Daoy (cell line): ENCODE measurements around the gene FAM181A. TPM values are rescaled to one million over a fixed set of nuclear protein-coding genes. Genes with fewer than 3 reads are reported as not detected.

Experiments
- DNase-seq: peaks from one replicate; pipeline ENCODE4 v3.0.0-alpha.2; 2015; ENCODE audit warnings: low read depth
- total RNA-seq: library from RNA; depleted of rRNA; stranded (reverse); fragments of >200 nt; shearing (Covaris generic); gene quantifications from 2 replicates; pipeline ENCODE4 v1.2.3, GENCODE V29; 2014

Gene FAM181A
- total RNA-seq, 1 experiment from 2014 or later = not detected

DNA sequence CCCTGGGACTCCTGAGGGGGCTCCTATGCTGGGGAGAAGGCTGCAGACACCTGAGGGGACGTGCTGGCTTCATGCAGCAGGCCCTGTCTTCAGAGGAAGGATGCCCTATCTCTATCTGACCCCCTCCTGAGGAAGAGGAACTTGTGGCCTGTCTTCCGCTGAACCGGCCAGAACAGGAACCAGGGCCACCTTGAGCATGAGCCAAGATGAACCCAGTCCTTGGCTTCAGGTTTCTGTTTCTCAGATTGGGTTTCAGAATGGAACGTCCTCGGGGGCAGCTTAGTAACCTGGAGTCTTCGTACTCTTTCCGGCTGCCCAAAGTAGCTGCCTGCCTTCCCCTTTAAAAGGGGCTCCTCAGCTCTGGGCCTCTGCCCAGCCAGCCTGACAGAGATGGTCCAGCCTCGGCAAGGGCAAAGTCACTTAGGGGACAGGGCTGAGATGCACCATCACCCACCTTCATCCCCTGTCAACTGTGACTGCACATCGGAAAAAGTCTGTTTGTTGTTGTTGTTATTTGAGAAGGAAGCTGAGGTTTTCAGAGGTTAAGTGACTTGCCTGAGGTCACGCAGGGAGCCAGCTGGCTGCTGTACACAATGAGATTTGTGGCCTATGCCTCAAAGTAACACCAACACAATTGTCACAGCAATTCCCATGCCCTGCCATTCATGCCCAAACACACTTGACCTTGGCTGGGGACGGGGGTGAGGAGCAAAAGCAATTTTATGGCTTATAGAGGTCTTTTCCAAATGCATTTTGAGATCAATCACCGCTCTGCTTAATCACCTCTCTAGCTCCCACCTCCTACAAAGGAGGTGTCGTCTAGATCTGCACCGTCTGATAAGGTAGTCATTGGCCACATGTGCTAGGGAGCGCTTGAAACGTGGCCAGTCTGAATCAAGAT is 35.8 kb downstream of the FAM181A start:
- peak; percentile 67 for DNase-seq

DNA sequence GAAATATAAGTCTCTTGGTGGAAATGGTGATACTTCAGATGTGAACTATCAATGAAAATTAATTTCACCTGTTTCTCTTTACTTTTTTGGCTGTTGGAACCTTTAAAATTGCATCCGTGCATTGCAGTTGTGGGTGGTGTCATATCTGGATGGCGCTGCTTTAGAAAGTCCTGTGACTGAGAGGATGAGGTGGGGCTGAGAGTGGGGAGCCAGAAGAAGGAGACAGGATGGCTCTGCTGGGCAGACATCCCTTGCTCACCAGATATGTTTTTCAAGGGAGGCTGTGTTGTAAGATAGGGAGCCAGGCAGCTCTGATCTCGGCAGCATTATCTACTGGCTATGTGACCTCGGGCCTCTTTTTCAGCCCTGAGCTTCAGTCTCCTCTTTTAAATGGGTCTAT is 36.5 kb downstream of the FAM181A start:
- no peak for DNase-seq

DNA sequence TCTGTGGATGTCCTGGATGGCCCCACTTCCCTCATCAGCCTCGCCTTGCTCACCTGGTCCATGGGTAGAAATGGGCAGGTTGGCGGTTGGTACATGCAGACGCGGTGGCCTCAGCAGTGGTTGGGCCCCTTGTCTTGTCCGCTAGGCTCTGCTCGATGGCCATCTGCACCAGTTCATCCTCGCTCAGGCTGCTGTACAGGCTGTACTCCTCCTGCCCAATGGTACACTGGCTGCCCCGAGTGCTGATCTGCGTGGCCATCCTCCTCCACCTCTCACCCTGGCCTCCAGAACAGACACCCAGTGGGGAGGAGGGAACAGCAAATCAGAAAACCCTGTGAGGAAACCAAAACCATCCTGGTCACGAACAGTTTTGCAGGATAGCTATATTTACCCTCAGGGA is 37.1 kb downstream of the FAM181A start:
- no peak for DNase-seq

DNA sequence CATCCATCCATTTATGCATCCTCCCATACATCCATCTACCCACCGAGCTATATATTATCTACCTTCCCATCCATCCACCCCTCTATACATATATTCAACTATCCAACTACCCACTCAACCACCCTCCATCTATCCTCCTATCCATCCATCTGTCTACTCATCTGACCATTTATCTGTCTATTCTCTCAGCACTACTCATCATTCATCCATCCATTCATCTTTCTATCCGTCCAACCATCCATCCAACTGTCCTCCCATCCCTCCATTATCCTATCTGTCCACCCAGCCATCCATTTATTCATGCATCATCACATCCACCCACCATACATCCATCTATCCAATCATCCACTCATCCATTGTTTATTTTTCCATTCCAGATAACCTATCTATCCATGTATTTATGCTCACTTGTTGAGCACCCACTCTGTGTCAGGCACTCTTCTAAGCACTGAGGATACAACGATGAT is 37.7 kb downstream of the FAM181A start:
- DNase-seq = no peak

DNA sequence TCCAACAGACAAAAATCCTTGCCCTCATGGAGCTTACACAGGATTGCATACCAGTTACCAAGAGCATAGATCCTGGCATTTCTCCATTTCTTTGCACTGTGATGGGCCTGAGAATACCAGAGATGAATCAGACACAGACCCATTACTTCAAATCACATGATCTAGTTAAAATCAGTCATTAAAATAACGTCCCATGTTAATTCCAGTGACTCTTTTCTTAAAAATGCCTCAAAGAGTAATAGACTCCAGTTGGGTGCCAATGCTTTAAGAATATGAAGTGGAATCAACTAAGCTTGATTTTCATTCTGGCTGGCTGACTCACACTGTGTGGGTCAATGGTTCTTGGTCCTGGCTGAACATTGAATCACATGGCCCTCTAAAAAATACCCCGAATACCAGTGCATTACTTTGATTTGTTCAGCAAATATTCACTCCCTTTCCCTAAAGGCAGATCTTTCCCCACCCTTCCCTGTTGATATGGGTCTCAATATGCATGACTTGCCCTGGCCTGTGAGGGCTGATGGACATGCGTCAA is 38.2 kb downstream of the FAM181A start:
- peak; percentile 67 for DNase-seq

DNA sequence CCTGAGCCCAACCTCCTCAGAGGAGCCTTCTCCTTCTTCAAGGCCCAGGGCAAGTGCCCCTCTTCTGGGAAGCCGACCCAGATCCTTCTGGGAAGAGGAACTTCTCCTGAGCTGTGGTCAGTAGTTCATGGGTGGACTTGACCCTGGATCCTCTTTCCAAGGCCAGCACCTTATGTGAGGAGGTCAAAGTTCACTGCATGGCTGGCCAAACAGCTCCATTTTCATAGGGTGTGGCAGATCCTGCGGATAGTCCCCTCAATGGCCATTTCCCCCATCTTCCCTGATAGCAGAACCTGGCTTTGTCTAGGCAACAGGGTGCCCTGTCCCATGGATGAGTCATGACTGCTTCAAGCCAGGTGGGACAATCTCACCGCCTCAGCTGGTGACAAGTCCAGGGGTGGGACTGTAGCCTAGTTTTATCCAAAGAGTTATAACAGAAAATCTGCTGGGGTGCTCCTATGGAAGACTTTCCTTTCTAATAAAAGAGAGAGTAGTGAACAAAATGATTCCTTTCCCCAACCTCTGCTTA is 38.9 kb downstream of the FAM181A start:
- no peak for DNase-seq

DNA sequence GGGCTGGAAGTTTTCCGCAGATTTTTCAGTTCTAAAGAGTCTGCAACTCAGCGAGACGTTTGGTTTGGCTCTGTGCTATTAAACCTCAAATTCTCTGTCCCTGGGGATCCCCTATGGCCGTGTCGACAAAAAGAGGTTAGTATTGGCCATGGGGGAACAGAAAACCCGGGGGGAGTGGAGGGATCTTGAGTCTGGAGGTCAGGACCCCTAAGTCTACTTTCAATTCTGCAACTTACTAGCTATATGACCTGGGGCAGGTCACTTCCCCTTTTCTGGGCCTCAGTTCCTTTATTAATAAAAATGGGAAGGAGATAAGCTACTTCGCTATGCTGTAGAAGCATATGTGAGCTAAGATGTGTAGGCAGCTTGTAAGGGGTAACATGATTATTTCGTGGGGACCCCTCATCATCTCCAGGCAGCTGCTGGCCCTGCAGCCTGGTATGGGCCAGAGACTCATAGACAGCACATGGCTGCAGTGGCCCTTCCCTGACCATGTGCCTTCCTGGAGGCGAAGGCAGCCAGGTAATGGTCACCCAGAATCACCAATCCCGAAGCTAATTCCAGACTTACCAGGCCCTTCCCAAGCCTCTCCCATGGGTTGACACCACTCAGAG is 40.6 kb downstream of the FAM181A start:
- DNase-seq = no peak

DNA sequence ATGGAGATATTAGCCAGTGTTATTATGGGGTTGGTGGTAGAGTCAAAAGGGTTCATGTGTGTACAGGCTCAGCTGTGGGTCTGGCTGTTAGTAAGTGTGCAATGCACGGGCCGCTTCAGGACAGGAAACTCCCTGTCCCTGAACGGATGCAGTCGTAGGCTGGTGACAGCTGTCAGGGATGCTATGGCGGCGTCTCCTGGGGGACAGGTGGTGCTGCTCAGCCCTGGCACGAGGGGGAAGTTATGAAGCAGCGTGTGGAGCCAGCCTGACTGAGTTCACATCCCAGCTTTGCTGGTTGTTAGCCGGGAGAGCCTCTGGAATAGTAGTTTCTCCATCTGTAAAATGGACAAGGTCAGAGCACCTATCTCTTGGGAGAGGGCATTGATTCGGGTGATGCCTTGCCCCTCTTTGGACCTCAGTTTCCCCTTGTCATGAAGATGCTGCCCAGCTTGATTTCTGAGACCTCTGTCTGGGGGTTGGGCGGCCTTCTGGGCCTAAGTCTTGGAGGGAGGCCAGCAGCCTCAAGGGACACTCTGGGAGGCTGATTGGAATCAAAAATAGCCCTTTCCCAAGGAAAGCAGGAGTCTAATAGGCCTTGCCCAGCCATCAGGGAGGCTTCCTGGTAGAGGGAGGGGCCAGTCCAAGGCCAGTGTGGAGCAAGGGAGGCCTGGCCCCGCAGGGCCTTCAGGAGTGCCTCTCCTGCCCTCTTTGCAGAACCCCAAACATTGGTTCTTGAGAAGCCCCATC is 42.1 kb downstream of the FAM181A start:
- DNase-seq = no peak

DNA sequence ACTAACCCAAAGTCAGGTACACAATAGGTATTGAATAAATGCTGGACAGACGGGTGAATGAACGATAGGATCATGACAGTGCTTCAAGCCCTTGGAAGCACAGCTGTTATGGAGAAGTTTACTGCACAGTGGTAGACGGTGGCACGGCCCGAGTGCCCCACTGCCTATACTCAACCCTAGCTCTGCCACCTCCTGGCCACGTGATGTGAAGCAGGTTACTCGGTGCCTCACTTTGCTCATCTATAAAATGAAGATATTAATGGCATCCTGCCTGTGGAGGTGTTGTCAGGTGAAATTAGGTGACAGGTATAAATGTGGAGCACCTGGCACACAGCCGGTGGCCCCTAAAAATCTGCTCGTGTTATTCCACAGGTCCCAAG is 43.4 kb downstream of the FAM181A start:
- DNase-seq = peak; percentile 51

DNA sequence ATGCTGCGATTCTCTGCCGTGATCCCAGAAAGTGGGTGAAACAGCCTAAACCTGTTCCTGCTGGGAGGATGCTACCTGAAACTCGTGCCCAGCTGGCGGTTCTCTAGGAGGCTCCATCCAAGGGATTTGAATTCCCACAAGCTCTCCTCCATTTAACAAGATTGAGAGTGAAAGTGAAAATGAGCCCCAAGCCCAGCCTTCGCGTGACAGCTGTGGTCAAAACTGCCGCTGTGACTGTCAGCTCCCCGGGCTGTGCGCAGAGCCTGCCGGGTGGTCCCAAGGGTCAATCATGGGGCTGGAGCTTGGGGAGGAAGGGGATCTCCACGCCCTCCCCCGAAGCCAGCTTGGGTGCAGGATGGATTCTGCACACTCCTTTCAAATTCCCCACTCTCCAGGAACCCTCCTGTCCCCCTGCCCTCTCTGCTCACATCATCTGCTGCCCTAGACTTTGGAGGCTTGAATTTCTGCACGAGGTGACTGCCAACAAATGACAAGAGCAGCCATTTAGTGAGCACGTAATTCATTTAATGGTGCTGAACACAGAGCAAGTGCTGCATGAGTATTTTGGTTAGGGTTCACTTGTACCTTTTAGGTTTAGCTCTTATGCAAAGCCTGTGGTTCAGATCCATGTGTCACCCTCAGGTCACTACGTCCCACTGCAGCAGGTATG is 44.0 kb downstream of the FAM181A start:
- DNase-seq = peak; percentile 72

DNA sequence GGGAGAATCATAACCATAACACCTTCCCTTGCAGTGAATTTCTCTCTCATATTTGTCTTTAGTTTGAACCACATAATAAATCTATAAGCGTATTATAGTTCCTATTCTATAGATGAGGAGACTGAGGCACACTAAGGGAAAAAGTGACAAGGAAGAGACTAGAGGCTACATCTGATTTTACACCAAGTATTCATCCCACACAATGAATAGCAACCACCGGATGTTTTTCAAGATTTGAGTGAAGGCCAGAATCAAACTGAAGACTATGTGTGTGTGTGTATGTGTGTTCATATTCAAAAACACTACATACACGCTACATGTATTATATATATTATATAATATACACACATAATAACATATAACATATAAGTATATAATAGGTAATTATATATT is 44.5 kb downstream of the FAM181A start:
- DNase-seq = no peak

DNA sequence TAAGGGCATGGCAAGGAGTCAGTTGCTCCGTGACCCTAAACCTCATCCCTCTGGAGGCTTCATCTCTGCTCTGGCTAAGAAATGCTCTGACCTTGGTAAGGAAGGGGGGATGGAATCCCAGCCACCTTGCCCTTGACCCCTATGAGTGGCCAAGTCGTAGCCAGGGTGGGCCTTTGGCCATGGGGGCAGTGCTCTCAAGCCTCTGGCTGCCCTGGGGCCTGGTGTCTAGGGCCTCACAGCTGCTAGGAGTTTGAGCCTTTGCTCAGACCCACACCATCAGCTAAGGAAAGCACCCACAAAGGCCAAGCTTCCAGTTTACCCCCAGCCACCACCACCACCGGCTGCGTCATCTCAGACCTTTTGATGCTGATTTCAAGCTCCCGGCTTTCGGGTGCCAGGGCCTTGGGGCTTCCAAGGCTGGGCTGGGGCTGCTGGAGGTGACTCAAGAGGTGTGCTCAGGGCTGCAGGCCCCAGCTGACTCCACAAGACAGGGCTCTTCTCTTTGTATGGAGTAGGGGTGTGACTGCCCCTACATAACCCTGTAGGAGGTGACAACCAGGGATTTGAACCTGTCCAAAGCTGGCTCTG is 45.6 kb downstream of the FAM181A start:
- no peak for DNase-seq

DNA sequence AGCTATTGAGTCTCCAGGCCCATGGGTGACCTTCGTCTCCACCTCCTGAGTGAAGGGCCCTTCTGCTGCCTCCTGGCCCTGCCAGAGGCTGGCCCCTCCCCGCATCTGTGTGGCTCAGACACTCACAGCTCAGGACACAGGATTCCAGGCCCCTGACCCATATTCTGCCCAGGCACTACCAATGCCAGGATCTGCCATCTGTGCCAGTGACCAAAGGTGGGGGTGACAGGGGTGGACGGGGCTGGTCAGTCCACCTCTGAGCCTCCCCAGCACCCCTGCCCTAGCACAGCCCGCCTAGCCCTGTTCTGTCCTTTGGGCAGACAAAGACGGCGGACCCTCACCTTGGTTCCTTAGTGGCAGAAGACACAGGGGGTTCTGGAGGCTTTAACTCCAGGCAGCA is 46.5 kb downstream of the FAM181A start:
- DNase-seq = no peak

DNA sequence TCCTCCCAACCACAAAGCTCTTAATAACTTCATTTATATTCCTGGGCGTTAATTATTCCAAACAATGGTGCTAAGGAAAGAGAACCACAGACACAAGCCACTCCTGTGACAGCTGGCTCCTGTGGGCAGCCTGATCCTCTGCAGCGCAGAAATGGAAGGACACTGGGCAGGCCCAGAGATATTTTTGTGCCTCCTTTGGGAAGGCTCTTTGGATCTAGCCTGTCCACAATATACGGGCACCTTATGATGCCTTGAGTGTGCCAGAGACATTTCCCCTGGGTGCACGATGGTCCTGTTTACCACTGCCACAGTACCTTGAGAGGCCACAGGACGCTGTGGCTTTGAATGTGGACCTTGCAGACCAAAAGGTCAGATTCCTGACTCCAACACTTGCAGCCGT is 47.2 kb downstream of the FAM181A start:
- DNase-seq = no peak

DNA sequence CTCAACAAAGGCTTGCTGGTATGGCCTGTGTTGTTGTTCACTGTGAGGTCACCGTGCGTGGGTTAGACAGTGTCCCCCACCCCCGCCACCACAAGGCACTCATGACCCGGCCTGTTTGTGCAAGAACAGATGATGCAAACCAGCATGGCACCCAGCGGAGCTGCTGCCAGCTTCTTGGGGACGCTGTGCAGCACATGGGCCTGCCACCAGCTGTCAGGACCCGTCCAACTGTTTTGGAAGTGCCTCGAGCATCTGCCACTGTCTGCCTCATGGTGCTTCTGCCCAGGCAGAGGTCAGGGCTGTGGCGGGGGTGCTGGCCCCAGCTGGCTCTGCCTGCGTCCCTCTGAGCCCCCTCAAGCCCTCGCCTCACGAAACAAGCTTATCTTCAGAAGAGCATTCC is 47.7 kb downstream of the FAM181A start:
- no peak for DNase-seq

DNA sequence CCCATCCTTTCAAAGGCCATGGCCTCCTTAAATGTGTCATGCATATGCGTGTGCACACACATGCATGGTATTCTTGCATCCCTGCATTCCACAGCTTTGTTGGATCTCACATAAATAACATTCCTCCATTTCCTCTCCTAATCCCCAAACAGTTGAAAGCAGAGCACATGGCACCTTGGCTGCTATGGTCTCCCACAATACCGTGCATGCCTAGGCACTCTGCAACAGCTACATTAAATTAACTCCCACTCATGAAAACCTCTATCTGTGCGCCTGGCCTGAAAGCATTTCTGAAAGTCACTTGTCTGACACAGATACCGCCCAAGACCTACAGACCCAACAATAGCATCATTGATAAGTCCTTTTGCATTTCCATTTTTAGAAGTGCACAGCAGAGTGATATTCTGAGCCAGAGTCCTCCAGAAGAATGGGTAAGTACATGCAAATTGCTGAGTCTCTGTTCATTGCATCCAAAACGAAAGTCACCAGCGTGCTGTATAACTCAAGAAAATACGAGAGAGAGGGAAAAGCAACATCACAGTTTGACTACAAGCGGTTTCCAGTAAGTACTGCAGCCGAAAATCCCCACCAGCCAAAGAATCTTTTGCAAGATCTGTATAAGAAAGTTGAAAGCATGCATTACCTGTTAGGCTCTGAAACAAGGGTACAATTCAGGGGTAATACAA is 48.8 kb downstream of the FAM181A start:
- DNase-seq = no peak

DNA sequence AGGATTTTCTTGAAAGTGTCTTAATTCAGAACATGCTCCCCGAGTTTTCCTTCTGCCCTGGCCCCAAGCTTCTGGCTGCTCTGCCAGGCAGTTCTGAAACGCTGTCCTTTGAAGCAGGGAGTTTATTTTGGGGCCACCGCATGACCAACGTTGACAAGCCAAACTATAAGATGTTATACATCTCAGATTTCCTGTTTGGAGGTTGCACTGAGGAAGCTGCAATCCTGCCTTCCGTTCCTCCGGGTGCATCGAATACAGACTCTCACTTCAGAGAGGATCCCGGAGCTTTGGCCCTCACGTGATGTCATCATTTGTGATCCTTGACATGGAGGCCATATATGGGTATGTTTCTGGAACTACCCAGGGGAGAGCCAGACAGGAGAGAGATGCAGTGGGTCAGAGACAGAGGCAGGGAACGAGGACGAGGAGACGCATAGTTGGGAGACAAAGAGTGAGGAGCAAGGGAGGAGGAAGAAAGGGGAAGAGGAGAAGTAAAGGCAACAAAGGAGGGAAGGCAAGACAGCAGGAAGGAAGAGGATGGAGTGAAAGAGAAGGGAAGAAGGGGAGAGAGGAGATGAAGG is 49.4 kb downstream of the FAM181A start, which contains the start of gene ASB2:
ASB2 (minus strand) TSS at position 94 of the 581 bp plus-strand sequence. CDS start 12,031 bp downstream, outside the sequence.
- no peak for DNase-seq

DNA sequence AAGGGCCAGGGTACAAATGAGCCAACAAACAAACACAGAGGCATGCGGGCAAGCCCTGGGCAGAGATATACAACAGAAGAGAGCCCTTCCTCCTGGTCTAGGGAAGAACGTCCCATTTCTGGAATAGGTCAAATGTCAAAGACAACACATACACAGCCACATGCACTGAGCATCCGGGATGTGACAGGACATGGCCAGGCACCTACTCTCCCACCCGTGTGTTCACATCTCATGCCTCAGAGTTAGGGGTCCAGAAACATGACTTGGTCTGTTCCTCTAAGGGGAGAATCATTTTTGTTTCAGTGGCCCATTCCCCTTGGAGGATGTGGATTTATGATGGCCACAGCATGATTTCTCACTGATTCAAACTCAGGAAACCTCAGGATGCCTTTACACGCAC is 50.0 kb downstream of the FAM181A start:
- no peak for DNase-seq

DNA sequence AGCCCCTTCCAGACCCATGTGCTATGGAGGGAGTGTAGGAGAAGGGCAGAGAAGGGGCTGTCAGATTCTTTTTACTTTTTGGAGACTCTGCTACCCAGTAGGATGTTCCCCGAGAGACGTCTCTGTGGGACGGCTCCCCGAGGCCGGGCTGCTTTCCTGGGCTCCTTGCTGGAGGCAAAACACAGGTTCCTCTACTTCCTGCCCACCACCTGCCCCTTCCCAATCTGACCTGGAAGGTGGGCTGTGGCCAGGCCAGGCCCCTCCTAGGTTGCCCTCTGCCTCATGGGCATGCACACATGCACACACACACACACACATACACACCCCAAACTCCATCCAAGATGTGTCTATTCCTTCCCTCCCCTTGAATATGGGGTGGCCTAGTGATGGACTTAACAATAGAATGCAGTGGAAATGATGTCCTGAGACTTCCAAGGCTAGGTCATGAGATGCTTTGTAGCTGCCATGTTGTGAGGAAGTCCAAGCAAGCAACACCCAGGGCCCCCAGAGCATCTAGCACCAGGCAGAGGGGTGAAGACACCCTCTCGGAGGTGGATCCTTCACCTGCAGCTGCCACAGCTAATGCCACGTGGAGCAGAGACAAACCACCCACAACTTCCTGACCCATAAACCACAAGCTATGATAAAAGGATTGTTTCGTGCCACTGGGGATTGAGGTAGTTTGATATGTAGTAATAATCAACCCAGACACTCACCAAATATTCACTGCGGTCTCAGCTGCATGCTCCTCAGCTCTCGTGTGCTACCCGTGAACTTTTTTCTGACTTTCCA is 50.8 kb downstream of the FAM181A start:
- peak; percentile 60 for DNase-seq
